ENCODE data around the gene PARD3. TPM values are rescaled to one million over a fixed set of nuclear protein-coding genes. Genes with fewer than 3 reads are reported as not detected.

PARD3 gene
- total and polyA plus RNA-seq, 7 donors, result 20.2 to 84.4 (median 53.4) TPM

DNA sequence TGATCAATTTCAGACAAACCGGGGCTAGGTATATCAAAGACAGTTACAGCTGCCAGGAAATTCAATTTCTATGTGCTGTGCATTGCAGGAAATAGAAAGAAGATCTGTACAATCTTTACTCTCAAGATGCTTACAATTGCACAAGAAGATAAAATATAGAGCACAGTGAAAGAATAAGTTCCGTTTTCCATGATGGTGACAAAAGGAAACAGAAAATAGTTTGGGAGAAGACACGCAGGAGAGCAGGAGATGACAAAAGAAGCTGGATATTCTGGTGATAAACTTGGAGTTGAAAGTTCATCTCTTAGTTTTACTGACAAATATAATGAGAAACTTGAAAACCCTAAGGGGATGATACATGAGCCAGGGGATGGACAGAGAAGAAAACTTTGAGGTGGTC lies 646.0 kb downstream of the PARD3 start:
- Histone ChIP-seq H3K27me3 (ENCODE audit: insufficient read depth in 3 of 3, low read length in 2 of 3) (no peaks in the 10 kb centered on the region), H3K36me3 (ENCODE audit: insufficient read depth in 1 of 2, low read depth in 1 of 2) (no peaks in the 10 kb centered on the region), H3K4me1 (no peaks in the 10 kb centered on the region), H3K27ac (no peak overlapping the region), H3K4me3 (no peak overlapping the region), H3K9me3 (no peaks in the 10 kb centered on the region)
- intact Hi-C loops (cut with DNase I), result no loop called here
- no peak for DNase-seq
- ATAC-seq, result no peak
- TF ChIP-seq, protein P1, sequence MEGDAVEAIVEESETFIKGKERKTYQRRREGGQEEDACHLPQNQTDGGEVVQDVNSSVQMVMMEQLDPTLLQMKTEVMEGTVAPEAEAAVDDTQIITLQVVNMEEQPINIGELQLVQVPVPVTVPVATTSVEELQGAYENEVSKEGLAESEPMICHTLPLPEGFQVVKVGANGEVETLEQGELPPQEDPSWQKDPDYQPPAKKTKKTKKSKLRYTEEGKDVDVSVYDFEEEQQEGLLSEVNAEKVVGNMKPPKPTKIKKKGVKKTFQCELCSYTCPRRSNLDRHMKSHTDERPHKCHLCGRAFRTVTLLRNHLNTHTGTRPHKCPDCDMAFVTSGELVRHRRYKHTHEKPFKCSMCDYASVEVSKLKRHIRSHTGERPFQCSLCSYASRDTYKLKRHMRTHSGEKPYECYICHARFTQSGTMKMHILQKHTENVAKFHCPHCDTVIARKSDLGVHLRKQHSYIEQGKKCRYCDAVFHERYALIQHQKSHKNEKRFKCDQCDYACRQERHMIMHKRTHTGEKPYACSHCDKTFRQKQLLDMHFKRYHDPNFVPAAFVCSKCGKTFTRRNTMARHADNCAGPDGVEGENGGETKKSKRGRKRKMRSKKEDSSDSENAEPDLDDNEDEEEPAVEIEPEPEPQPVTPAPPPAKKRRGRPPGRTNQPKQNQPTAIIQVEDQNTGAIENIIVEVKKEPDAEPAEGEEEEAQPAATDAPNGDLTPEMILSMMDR (IDR thresholded peaks at IDR 0.05), result no peak
- WGBS, 3 donors, result 63 to 74% (median 66%) methylated on average over 3 of the region's 3 CpGs

GRCh38 chr10:34168439-34168838 lies 646.7 kb downstream of the PARD3 start:
- no peak for ATAC-seq

GRCh38 chr10:34166823-34167222 lies 648.3 kb downstream of the PARD3 start:
- intact Hi-C loops (cut with DNase I), result no loop called here
- Histone ChIP-seq H3K27me3 (ENCODE audit: insufficient read depth in 3 of 3, low read length in 2 of 3) (no peaks in the 10 kb centered on the region), H3K4me1 (no peaks in the 10 kb centered on the region), H3K9me3 (no peaks in the 10 kb centered on the region), H3K36me3 (ENCODE audit: insufficient read depth in 1 of 2, low read depth in 1 of 2) (no peaks in the 10 kb centered on the region), H3K4me3 (no peak overlapping the region), H3K27ac (no peak overlapping the region)
- TF ChIP-seq, protein P1 (IDR thresholded peaks at IDR 0.05), result no peak
- DNase-seq, result no peak
- ATAC-seq, result no peak
- 81 to 89% (median 82%) methylated on average over 6 of the region's 6 CpGs for WGBS, 3 donors

More at GRCh38 chr10:34168439-34168838, 646.7 kb downstream of the PARD3 start:
- no peak for DNase-seq
- no peak overlapping the region for H3K27ac ChIP-seq
- H3K9me3 ChIP-seq, result no peaks in the 10 kb centered on the region
- H3K4me3 ChIP-seq, result no peak overlapping the region
- H3K4me1 ChIP-seq, result no peaks in the 10 kb centered on the region
- H3K36me3 ChIP-seq (ENCODE audit: insufficient read depth in 1 of 2, low read depth in 1 of 2), result no peaks in the 10 kb centered on the region
- H3K27me3 ChIP-seq (ENCODE audit: insufficient read depth in 3 of 3, low read length in 2 of 3), result no peaks in the 10 kb centered on the region
- intact Hi-C loops (cut with DNase I), result no loop called here
- WGBS, 3 donors, result 59 to 71% (median 60%) methylated on average over 4 of the region's 4 CpGs
- TF ChIP-seq, protein P1 (IDR thresholded peaks at IDR 0.05), result no peak

GRCh38 chr10:34166354-34166753 lies 648.7 kb downstream of the PARD3 start:
- no peak overlapping the region for H3K27ac ChIP-seq
- DNase-seq (no peak), ATAC-seq (no peak)
- TF ChIP-seq, protein P1 (IDR thresholded peaks at IDR 0.05), result no peak
- H3K4me1 ChIP-seq, result no peaks in the 10 kb centered on the region
- no peaks in the 10 kb centered on the region for H3K9me3 ChIP-seq
- no peaks in the 10 kb centered on the region for H3K27me3 ChIP-seq (ENCODE audit: insufficient read depth in 3 of 3, low read length in 2 of 3)
- intact Hi-C loops (cut with DNase I), result no loop called here
- no peaks in the 10 kb centered on the region for H3K36me3 ChIP-seq (ENCODE audit: insufficient read depth in 1 of 2, low read depth in 1 of 2)
- no peak overlapping the region for H3K4me3 ChIP-seq
- WGBS, 3 donors, result 96 to 98% (median 98%) methylated on average over 5 of the region's 5 CpGs

DNA sequence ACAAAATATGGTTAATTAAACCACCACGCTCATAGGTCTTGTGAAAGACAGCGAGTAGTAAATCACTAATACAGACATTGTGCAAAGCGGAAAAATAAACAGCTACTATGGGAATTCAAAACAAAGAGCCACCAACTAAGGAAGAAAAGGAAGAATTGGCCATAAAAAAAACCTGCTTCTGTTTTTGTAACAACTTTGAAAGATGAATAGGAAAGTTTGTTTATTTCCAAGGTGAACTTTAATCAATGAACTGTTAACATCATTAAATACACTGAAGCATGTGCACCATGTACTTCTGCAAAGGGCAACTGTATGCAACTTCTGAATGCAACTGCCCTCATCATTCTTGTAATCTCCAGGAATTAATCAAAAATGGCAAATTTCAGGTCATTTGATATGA lies 651.1 kb downstream of the PARD3 start:
- Histone ChIP-seq H3K4me3 (no peak overlapping the region), H3K27ac (no peak overlapping the region), H3K4me1 (no peaks in the 10 kb centered on the region), H3K9me3 (no peaks in the 10 kb centered on the region), H3K36me3 (ENCODE audit: insufficient read depth in 1 of 2, low read depth in 1 of 2) (no peaks in the 10 kb centered on the region), H3K27me3 (ENCODE audit: insufficient read depth in 3 of 3, low read length in 2 of 3) (no peaks in the 10 kb centered on the region)
- TF ChIP-seq, protein P1 (IDR thresholded peaks at IDR 0.05), result no peak
- DNase-seq, result no peak
- ATAC-seq, result no peak
- WGBS, 3 donors, result 80 to 98% (median 94%) methylated on average over 3 of the region's 3 CpGs
- intact Hi-C loops (cut with DNase I), result no loop called here
